Sigmoid colon (tissue), 7 donors: ENCODE data around the gene AP1AR. TPM values are rescaled to one million over a fixed set of nuclear protein-coding genes. Genes with fewer than 3 reads are reported as not detected.

ENCODE experiments used
- DNase-seq: peaks from one replicate; pipeline ENCODE4 v3.0.0-alpha.2; 2019
- H3K27ac ChIP-seq, 4 donors: fragments of 200-600 bp; sonication (generic); one replicate each; pipeline ENCODE4 v1.5.1; 2016 to 2019; ENCODE audit warnings: mild to moderate bottlenecking in 1 of 4
- H3K27me3 ChIP-seq, 3 donors: fragments of 200-600 bp; sonication (generic); one replicate each; pipeline ENCODE4 v1.5.1; 2019; ENCODE audit warnings: mild to moderate bottlenecking in 1 of 3
- H3K36me3 ChIP-seq, 4 donors: fragments of 200-600 bp; sonication (generic); one replicate each; pipeline ENCODE4 v1.5.1; 2016 to 2019
- H3K4me1 ChIP-seq, 4 donors: fragments of 200-600 bp; sonication (generic); one replicate each; pipeline ENCODE4 v1.5.1; 2017 to 2019
- H3K4me3 ChIP-seq, 4 donors: fragments of 200-600 bp; sonication (generic); one replicate each; pipeline ENCODE4 v1.5.1; 2017 to 2019; ENCODE audit warnings: mild to moderate bottlenecking in 2 of 4, moderate library complexity in 1 of 4
- H3K9me3 ChIP-seq, 4 donors: fragments of 200-600 bp in 3 of 4; sonication (generic) in 3 of 4; one replicate each; pipeline versions ENCODE4 v1.5.1 to v1.6.1; 2013 to 2019
- CTCF ChIP-seq, 4 experiments: fragments of 450-650 bp in 3 of 4; fragments of 200-600 bp in 1 of 4; IDR thresholded peaks; one replicate each; pipeline ENCODE4 v1.5.1; 2016 to 2019; ENCODE audit warnings: antibody characterized with exemption in 4 of 4, mild to moderate bottlenecking in 3 of 4, moderate library complexity in 2 of 4
- EP300 ChIP-seq, 4 donors: sonication (generic); formaldehyde crosslinking; IDR thresholded peaks; one replicate each; pipeline ENCODE4 v1.6.1; 2017; ENCODE audit warnings: antibody characterized with exemption in 4 of 4
- POLR2A ChIP-seq, 2 donors: fragments of 450-650 bp; IDR thresholded peaks; one replicate each; pipeline ENCODE4 v1.6.1; 2016; ENCODE audit warnings: antibody characterized with exemption in 2 of 2, mild to moderate bottlenecking in 2 of 2, moderate library complexity in 2 of 2
- POLR2AphosphoS5 ChIP-seq, 4 donors: sonication (generic); formaldehyde crosslinking; IDR thresholded peaks; one replicate each; pipeline ENCODE4 v1.6.1; 2017; ENCODE audit warnings: antibody characterized with exemption in 4 of 4
- WGBS, 2 donors: extraction: QIAGEN DNeasy Blood & Tissue Kit; methylation state at CpG; one replicate each; pipeline ENCODE4 v1.1.7; 2013; 5-methylcytosine and 5-hydroxymethylcytosine counted together
- intact Hi-C: fragments of 100-400 bp; cut with DNase I; formaldehyde crosslinking; loops from one replicate; pipeline ENCODE4 v1.15.1; 2023
- polyA plus RNA-seq, 3 donors: library from polyadenylated mRNA; stranded (reverse); fragments of 200-250 nt; gene quantifications; one replicate each; pipeline ENCODE4 v1.2.3, GENCODE V29; 2013
- total RNA-seq, 4 donors: library from RNA; depleted of rRNA; stranded (reverse); fragments of >200 nt; gene quantifications; one replicate each; pipeline ENCODE4 v1.1.0, GENCODE V29; 2016
- donor health status: healthy with polysubstance abuse.
- donor health status: Bipolar disorder and iron deficiency.
- donor health status: healthy.

AP1AR gene
- total and polyA plus RNA-seq, 7 donors: 6.9 to 36.3 (median 19.5) TPM

- no peaks in the 10 kb centered on the region for H3K4me1 ChIP-seq
- H3K27me3 ChIP-seq: no peaks in the 10 kb centered on the region
- H3K4me3 ChIP-seq: no peak overlapping the region
- 82 to 95% methylated on average over 2 of the region's 2 CpGs for WGBS, 2 donors
- H3K27ac ChIP-seq: no peak overlapping the region
- H3K9me3 ChIP-seq: no peaks in the 10 kb centered on the region
- no peak for DNase-seq
- TF ChIP-seq POLR2AphosphoS5 (IDR thresholded peaks at IDR 0.05) (no peak), EP300 (IDR thresholded peaks at IDR 0.05) (no peak), POLR2A (IDR thresholded peaks at IDR 0.05) (no peak)
- intact Hi-C loops: no loop called here
- H3K36me3 ChIP-seq: no peaks in the 10 kb centered on the region
Observed at GRCh38 chr4:112316360-112316759, 84.8 kb downstream of the AP1AR start.

DNA sequence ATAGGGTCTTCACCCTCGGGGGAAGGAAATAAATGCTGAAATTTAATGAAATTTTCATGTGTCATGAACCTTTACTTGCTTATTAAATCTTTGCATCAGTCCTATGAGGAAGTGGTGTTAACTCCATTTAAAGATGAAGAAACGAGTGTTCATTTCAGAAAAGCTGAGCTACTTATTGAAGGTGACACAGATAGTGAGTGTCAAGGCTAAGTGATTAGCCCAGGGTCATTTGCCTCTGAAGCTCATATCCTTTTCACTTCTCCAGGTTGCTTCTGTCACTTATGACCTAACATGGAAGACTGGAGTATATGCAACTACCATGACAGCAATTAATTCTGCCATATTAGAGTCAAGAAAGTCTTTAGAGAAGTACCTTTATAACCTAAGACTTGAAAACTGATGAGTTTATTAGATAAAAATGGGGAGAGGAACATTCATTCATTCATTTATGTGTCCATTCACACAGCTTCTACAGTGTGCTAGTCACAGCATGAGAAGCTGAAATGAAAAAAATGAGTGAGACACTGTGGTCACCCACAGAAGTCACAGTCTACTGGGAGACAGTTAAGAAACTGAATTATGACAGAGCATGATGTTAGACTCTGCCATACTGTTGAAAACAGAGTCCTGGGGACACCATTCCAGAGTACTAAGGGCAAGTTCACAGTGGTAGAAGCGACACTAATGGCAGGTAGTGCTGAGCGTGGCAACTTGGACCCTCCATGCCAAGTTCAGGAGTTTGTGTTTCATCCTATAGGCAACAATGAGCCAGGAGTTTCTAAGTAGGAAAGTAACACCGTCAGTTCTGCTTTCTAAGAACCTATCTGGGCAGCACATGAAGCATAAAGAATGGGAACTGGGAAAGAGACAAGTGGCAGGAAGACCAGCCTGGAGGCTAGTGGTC, 86.9 kb downstream of the AP1AR start:
- no peak for TF ChIP-seq POLR2AphosphoS5 (IDR thresholded peaks at IDR 0.05)
- TF ChIP-seq POLR2A (IDR thresholded peaks at IDR 0.05): no peak
- TF ChIP-seq EP300 (IDR thresholded peaks at IDR 0.05): no peak
- no peak for TF ChIP-seq CTCF (IDR thresholded peaks at IDR 0.05)
- WGBS, 2 donors: 91 to 92% methylated on average over 5 of the region's 5 CpGs

More for the DNA sequence above, 86.9 kb downstream of the AP1AR start:
- H3K36me3 ChIP-seq: no peaks in the 10 kb centered on the region
- intact Hi-C loops: no loop called here
- no peak overlapping the region for H3K27ac ChIP-seq
- no peaks in the 10 kb centered on the region for H3K9me3 ChIP-seq
- H3K4me1 ChIP-seq: peaks cover 0 to 6% (median 0%) of the 10 kb centered on the region in 4 donors
- DNase-seq: no peak
- no peak overlapping the region for H3K4me3 ChIP-seq
- no peaks in the 10 kb centered on the region for H3K27me3 ChIP-seq

Other genes with a start within 250 kb of the AP1AR start
- gene FAM241A, start 86.3 kb upstream of the AP1AR start, total RNA-seq: 1 to 10 TPM; 2.8 to 3.7 (median 2.9) TPM
- 1 to 10 TPM; 1.2 to 1.8 (median 1.6) TPM for gene FAM241A, start 86.3 kb upstream of the AP1AR start, polyA plus RNA-seq
- gene TIFA, start 54.1 kb downstream of the AP1AR start, total RNA-seq: 1 to 10 TPM; 1.1 to 7.9 (median 3.7) TPM
- gene TIFA, start 54.1 kb downstream of the AP1AR start, polyA plus RNA-seq: 10 to 100 TPM in 1 of 3 donors, 1 to 10 TPM in 2; 6.0 to 13.5 (median 8.8) TPM
- 10 to 100 TPM; 12.1 to 27.4 (median 18.7) TPM for gene ALPK1, start 65.6 kb downstream of the AP1AR start, total RNA-seq
- gene ALPK1, start 65.6 kb downstream of the AP1AR start, polyA plus RNA-seq: 10 to 100 TPM in 1 of 3 donors, 1 to 10 TPM in 2; 4.2 to 10.2 (median 5.5) TPM